ENCODE data around the gene HTT.

GRCh38 chr4:3231471-3231870, 157.0 kb downstream of the HTT start:
- TF ChIP-seq CTCF (IDR thresholded peaks at IDR 0.05) (no peak), POLR2A (IDR thresholded peaks at IDR 0.05) (no peak)

All from lower leg skin (tissue), 3 donors.